ENCODE data around the gene RASA4B.
"Not testable (repeated sequence)": the region's sequence is repeated elsewhere in the genome, so short reads cannot be mapped to it uniquely, and the experiment has no call there.

DNA sequence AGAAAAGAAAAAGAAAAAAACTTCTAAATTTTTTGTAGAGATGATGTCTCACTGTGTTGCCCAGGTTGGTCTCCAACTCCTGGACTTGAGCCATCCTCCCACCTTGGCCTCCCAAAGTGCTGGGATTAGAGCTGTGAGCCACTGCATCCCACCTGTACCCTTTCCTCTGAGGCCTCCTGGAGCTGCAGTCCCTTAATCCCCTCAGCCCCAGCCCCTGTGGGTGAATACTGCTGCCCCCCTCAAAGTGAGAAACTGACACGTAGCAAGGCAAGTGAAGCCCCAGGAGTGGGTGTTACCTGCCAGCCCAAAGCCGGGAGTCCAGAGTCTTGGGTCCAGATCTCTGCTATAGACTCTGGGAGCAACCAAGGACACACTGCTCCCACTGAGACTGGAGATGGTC lies 7.2 kb upstream of the RASA4B start:
- not testable (repeated sequence) for TF ChIP-seq CTCF (conservative IDR thresholded peaks at IDR 0.05; ENCODE audit: low read depth in 2 of 2); POLR2AphosphoS5 (IDR thresholded peaks at IDR 0.05; ENCODE audit: low read depth); EZH2phosphoT487 (IDR thresholded peaks at IDR 0.05; ENCODE audit: unreplicated experiment); EZH2 (IDR thresholded peaks at IDR 0.05; ENCODE audit: low read depth, unreplicated experiment); REST (IDR thresholded peaks at IDR 0.05; ENCODE audit: unreplicated experiment); CREB1 (CRISPR knock-in tag; IDR thresholded peaks at IDR 0.05; ENCODE audit: low read depth); ZNF114 (CRISPR knock-in tag; IDR thresholded peaks at IDR 0.05); STAT1 (IDR thresholded peaks at IDR 0.05; ENCODE audit: unreplicated experiment); NANOG (IDR thresholded peaks at IDR 0.05; ENCODE audit: borderline replicate concordance); ZNF331 (CRISPR knock-in tag; IDR thresholded peaks at IDR 0.05; ENCODE audit: low read depth); ZNF462 (CRISPR knock-in tag; IDR thresholded peaks at IDR 0.05)
- TF ChIP-seq, protein P1, sequence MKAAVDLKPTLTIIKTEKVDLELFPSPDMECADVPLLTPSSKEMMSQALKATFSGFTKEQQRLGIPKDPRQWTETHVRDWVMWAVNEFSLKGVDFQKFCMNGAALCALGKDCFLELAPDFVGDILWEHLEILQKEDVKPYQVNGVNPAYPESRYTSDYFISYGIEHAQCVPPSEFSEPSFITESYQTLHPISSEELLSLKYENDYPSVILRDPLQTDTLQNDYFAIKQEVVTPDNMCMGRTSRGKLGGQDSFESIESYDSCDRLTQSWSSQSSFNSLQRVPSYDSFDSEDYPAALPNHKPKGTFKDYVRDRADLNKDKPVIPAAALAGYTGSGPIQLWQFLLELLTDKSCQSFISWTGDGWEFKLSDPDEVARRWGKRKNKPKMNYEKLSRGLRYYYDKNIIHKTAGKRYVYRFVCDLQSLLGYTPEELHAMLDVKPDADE (IDR thresholded peaks at IDR 0.05): not testable (repeated sequence)
